GM23248 (cell line): ENCODE results near the gene ARF1. TPM values are rescaled to one million over a fixed set of nuclear protein-coding genes. Genes with fewer than 3 reads are reported as not detected.

ENCODE experiments used
- DNase-seq: peaks from one replicate; pipeline ENCODE4 v3.0.0-alpha.2; 2015
- H2AFZ ChIP-seq: fragments of 200-600 bp; sonication (generic); 2 replicates; pipeline ENCODE4 v1.6.1; 2016; ENCODE audit warnings: antibody characterized with exemption
- H3F3A ChIP-seq: fragments of 200-600 bp; sonication (generic); 2 replicates; pipeline ENCODE4 v1.6.1; 2016; ENCODE audit warnings: mild to moderate bottlenecking, antibody characterized with exemption, mixed run types; ENCODE audit not compliant: insufficient read depth
- H3K27ac ChIP-seq: fragments of 200-600 bp; sonication (generic); 2 replicates; pipeline ENCODE4 v1.5.1; 2016; ENCODE audit warnings: mild to moderate bottlenecking
- H3K27me3 ChIP-seq: fragments of 200-600 bp; sonication (generic); replicated peaks from 2 replicates; pipeline ENCODE4 v1.6.1; 2016; ENCODE audit warnings: mild to moderate bottlenecking; ENCODE audit not compliant: insufficient read depth
- H3K36me3 ChIP-seq: fragments of 200-600 bp; sonication (generic); 2 replicates; pipeline ENCODE4 v1.6.1; 2016; ENCODE audit warnings: low read depth, mild to moderate bottlenecking
- H3K4me1 ChIP-seq: fragments of 200-600 bp; sonication (generic); 2 replicates; pipeline ENCODE4 v1.6.1; 2016; ENCODE audit warnings: mild to moderate bottlenecking; ENCODE audit not compliant: insufficient read depth
- H3K4me2 ChIP-seq: fragments of 200-600 bp; sonication (generic); one replicate; pipeline ENCODE4 v1.6.1; 2016; ENCODE audit warnings: mild to moderate bottlenecking; ENCODE audit not compliant: unreplicated experiment
- H3K4me3 ChIP-seq: fragments of 200-600 bp; sonication (generic); 2 replicates; pipeline ENCODE4 v1.5.1; 2016; ENCODE audit warnings: mild to moderate bottlenecking
- H3K79me2 ChIP-seq: fragments of 200-600 bp; sonication (generic); 2 replicates; pipeline ENCODE4 v1.6.1; 2016; ENCODE audit warnings: mild to moderate bottlenecking; ENCODE audit not compliant: insufficient read depth
- H3K9ac ChIP-seq: fragments of 200-600 bp; sonication (generic); 2 replicates; pipeline ENCODE4 v1.6.1; 2016; ENCODE audit warnings: mild to moderate bottlenecking
- H3K9me2 ChIP-seq: fragments of 200-600 bp; sonication (generic); 2 replicates; pipeline ENCODE4 v1.6.1; 2016; ENCODE audit warnings: mixed run types, mild to moderate bottlenecking, moderate library complexity; ENCODE audit not compliant: insufficient read depth
- H3K9me3 ChIP-seq: fragments of 200-600 bp; sonication (generic); one replicate; pipeline ENCODE4 v1.6.1; 2017; ENCODE audit warnings: low read depth
- H4K20me1 ChIP-seq: fragments of 200-600 bp; sonication (generic); 2 replicates; pipeline ENCODE4 v1.6.0; 2016; ENCODE audit not compliant: insufficient read depth
- EZH2 ChIP-seq: fragments of 200-600 bp; sonication (generic); IDR thresholded peaks from 2 replicates; pipeline ENCODE4 v1.6.1; 2018; ENCODE audit warnings: antibody characterized with exemption, mild to moderate bottlenecking; ENCODE audit not compliant: insufficient read depth, poor library complexity, severe bottlenecking
- EZH2phosphoT487 ChIP-seq: fragments of 200-600 bp; sonication (generic); IDR thresholded peaks from 2 replicates; pipeline ENCODE4 v1.6.1; 2018; ENCODE audit warnings: antibody characterized with exemption, moderate library complexity, mild to moderate bottlenecking, low read depth; ENCODE audit not compliant: insufficient read depth
- WGBS, 2 experiments: methylation state at CpG; one replicate each; pipeline ENCODE4 v1.1.6; 2015 to 2017; ENCODE audit warnings: low lambda C conversion rate in 2 of 2, low coverage in 1 of 2; ENCODE audit errors: missing lambda C conversion rate in 2 of 2; 5-methylcytosine and 5-hydroxymethylcytosine counted together
- in situ Hi-C: fragments of 300-500 bp; cut with MboI; formaldehyde crosslinking; loops from 2 replicates; pipeline ENCODE4 v1.15.0; 2020
- polyA plus RNA-seq: library from polyadenylated mRNA; unstranded; fragments of >200 nt; fragmentation: Nextera tagmentation; extraction: Ambion mirVana; gene quantifications from 2 replicates; pipeline ENCODE4 v1.2.1, GENCODE V29; 2016
- total RNA-seq: library from RNA; depleted of rRNA; stranded (reverse); fragments of >200 nt; shearing (Covaris generic); gene quantifications from 2 replicates; pipeline ENCODE4 v1.2.3, GENCODE V29; 2014

Gene ARF1
- total and polyA plus RNA-seq, 2 experiments from 2014 or later = 292 to 656 TPM

DNA sequence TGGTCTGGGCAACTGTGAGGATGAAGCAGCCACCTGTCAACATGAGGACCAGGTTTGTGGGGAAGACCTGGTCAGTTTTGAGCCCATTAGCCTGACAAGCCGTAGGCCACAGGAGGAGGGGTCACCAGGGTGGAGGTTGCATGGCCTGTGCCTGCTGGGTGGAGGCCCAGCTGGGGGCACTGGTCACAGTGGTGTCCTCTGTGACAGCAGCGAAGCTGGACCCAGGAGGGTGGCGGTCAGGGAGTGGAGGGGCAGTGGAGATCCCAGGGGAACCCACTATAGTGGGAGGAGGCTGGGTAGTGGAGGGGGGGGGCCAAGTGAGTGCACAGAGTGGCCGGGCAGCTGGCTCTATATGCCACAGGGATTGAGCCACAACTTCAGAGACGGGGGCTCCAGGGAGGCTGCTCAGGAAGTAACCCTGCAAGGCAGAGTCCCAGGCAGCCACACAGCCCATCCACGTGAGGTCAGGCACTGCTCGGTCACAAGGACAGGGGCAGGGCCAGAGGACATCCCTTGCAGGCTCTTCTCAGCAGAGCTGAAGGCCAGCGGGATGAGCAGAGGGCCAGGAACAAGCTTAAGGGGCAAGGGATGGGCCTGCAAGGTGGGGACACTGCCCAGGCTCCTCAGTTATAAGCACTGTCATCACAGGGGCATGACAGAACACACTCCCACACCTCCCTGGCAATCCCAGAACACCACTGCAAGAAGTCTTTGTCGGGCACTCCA is 22.9 kb downstream of the ARF1 start:
- DNase-seq = no peak
- Histone ChIP-seq H3K9me3 (no peaks in the 10 kb centered on the region), H2AFZ (no peak overlapping the region), H3K27me3 (no peaks in the 10 kb centered on the region), H3F3A (peaks cover 10% of the 10 kb centered on the region), H3K36me3 (no peaks in the 10 kb centered on the region; the same call in 1 of the 2 replicates), H3K79me2 (peaks cover 45% of the 10 kb centered on the region), H3K27ac (no peak overlapping the region), H4K20me1 (no peaks in the 10 kb centered on the region), H3K4me1 (peaks cover 13% of the 10 kb centered on the region), H3K9ac (no peak overlapping the region), H3K4me2 (no peak overlapping the region), H3K9me2 (no peaks in the 10 kb centered on the region), H3K4me3 (no peak overlapping the region)
- in situ Hi-C loops = no loop called here
- TF ChIP-seq EZH2phosphoT487 = no peak
- TF ChIP-seq EZH2 = no peak
- WGBS, 2 experiments = 60 to 61% methylated on average over 9 of the region's 9 CpGs

DNA sequence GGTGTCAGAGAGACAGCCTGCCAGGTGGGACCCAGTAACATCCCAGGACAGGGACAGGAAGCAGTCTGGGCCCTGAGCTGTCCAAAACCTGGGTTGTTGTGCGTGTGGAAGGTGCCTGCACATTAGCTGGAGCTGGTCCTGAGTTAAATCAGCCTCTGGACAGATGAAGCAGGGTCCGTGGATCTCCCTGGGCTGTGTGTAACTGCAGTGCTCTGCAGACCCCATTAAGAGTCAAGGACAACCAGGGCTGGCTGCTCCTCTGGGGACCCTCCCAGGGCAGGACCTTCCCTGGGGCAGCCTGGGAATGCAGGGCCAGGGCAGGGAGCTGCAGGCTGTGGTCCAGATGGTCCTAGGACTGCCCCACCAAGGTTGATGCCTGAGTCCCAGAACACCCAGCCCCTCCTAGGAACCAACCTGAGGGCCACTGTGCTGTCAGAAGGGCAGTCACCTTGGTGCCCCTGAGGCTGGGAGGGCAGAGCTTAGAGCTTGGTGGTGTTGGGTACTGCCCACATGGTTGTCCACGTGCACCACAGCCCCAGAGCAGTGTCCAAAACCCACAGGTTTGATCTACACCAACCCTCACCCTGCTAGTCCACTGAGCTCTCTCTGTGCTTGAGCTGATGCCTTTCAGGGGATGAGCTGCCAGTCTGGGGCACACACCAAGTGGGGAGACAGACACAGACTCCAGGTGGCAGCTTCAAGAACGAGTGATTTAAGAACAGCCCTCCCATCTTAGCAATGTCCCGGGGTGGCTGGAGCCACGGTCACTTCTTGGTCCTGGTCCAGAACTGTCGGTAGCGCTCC is 23.7 kb downstream of the ARF1 start:
- in situ Hi-C loops = no loop called here
- Histone ChIP-seq H3K27me3 (no peaks in the 10 kb centered on the region), H3K79me2 (peaks cover 40% of the 10 kb centered on the region), H4K20me1 (no peaks in the 10 kb centered on the region), H3K9me3 (no peaks in the 10 kb centered on the region), H2AFZ (no peak overlapping the region), H3K36me3 (no peaks in the 10 kb centered on the region), H3K27ac (no peak overlapping the region), H3K9ac (no peak overlapping the region), H3K4me2 (no peak overlapping the region), H3K4me3 (no peak overlapping the region), H3K4me1 (peaks cover 13% of the 10 kb centered on the region), H3F3A (peaks cover 2% of the 10 kb centered on the region), H3K9me2 (no peaks in the 10 kb centered on the region)
- DNase-seq = no peak
- TF ChIP-seq EZH2 (no peak), EZH2phosphoT487 (no peak)
- WGBS, 2 experiments = 88 to 92% methylated on average over 8 of the region's 8 CpGs

DNA sequence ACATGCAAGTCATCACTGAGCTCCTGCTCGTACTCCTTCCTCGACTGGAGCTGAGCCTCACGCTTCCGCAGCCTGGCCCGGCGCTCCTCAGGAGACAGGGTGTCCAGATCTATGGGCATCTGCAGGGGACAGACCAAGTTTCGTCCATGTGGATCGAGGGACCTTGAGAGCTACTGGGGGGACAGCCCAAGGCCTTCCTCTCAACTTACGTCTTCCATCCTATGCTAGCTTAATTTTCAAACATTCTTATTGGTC is 24.2 kb downstream of the ARF1 start:
- in situ Hi-C loops = no loop called here
- H3K9ac ChIP-seq = no peak overlapping the region
- H3K4me2 ChIP-seq = no peak overlapping the region
- no peaks in the 10 kb centered on the region for H4K20me1 ChIP-seq
- no peaks in the 10 kb centered on the region for H3K9me2 ChIP-seq
- no peaks in the 10 kb centered on the region for H3K36me3 ChIP-seq
- H3K4me1 ChIP-seq = peaks cover 13% of the 10 kb centered on the region
- no peak for DNase-seq
- H3K27ac ChIP-seq = no peak overlapping the region
- H3F3A ChIP-seq = no peaks in the 10 kb centered on the region
- 93 to 95% methylated on average over 9 of the region's 9 CpGs for WGBS, 2 experiments
- peaks cover 35% of the 10 kb centered on the region for H3K79me2 ChIP-seq
- no peaks in the 10 kb centered on the region for H3K27me3 ChIP-seq
- no peaks in the 10 kb centered on the region for H3K9me3 ChIP-seq
- no peak overlapping the region for H2AFZ ChIP-seq
- TF ChIP-seq EZH2phosphoT487 = no peak
- no peak for TF ChIP-seq EZH2
- H3K4me3 ChIP-seq = no peak overlapping the region

DNA sequence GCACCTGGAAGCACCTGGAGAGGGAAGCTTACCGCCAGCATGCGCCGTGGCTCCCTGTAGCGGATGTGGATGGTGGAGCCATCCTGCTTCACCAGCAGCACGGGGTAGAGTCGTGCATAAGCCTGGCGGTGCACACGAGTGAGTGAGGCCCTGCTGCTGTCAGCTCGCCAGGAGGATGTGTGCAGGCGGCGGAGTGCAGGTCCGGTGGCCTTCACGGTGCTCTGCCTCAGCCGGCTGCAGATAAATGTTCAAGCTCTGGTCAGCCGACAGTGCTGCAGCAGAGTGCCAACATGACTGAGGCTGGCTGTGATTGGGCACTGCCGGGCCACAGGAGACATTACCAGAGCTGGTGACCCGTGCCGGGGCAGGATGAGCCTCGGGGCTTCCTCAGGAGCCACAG is 25.1 kb downstream of the ARF1 start:
- Histone ChIP-seq H3K79me2 (peaks cover 28% of the 10 kb centered on the region), H3K27ac (no peak overlapping the region), H3F3A (no peaks in the 10 kb centered on the region), H3K9me2 (no peaks in the 10 kb centered on the region), H3K4me3 (no peak overlapping the region), H4K20me1 (no peaks in the 10 kb centered on the region), H2AFZ (no peak overlapping the region), H3K4me1 (peaks cover 13% of the 10 kb centered on the region), H3K9ac (0 out of 2 replicates have a peak overlapping the region, but pooled peaks have one; percentile 93), H3K4me2 (no peak overlapping the region), H3K36me3 (no peaks in the 10 kb centered on the region), H3K9me3 (no peaks in the 10 kb centered on the region), H3K27me3 (no peaks in the 10 kb centered on the region)
- TF ChIP-seq EZH2phosphoT487 (no peak), EZH2 (no peak)
- WGBS, 2 experiments = 81 to 85% methylated on average over 19 of the region's 19 CpGs
- DNase-seq = no peak
- in situ Hi-C loops = no loop called here
